Measurements from ENCODE around the gene ZNF629. TPM values are rescaled to one million over a fixed set of nuclear protein-coding genes. Genes with fewer than 3 reads are reported as not detected.

The ZNF629 gene
- total RNA-seq, 1 donor = 16.3 TPM

- no peak overlapping the region for H2AFZ ChIP-seq (ENCODE audit: low read length)
- H3K4me2 ChIP-seq (ENCODE audit: insufficient read depth, low read length) = no peak overlapping the region
- H4K20me1 ChIP-seq (ENCODE audit: insufficient read depth, low read length) = no peaks in the 10 kb centered on the region
- no peak overlapping the region for H3K4me3 ChIP-seq (ENCODE audit: insufficient read depth, low read length)
- no peaks in the 10 kb centered on the region for H3K79me2 ChIP-seq (ENCODE audit: insufficient read depth, low read length)
- no peaks in the 10 kb centered on the region for H3K27me3 ChIP-seq (ENCODE audit: insufficient read depth, low read length)
- peak; percentile 1 for DNase-seq (ENCODE audit: insufficient read length, low spot score, missing footprints)
- H3K4me1 ChIP-seq (ENCODE audit: insufficient read depth, low read length) = no peaks in the 10 kb centered on the region
- H3K9me3 ChIP-seq (ENCODE audit: low read depth, low read length) = no peaks in the 10 kb centered on the region
- no peak overlapping the region for H3K27ac ChIP-seq (ENCODE audit: low read depth, low read length)
- H3K36me3 ChIP-seq (ENCODE audit: insufficient read depth, low read length) = no peaks in the 10 kb centered on the region
- no peak for TF ChIP-seq CTCF (IDR thresholded peaks at IDR 0.05; ENCODE audit: extremely low read depth, low read depth, low read length)
Measured at GRCh38 chr16:30794634-30795033, 7.6 kb upstream of the ZNF629 start.

- Histone ChIP-seq H3K36me3 (ENCODE audit: insufficient read depth, low read length) (no peaks in the 10 kb centered on the region), H3K27ac (ENCODE audit: low read depth, low read length) (no peak overlapping the region), H3K27me3 (ENCODE audit: insufficient read depth, low read length) (no peaks in the 10 kb centered on the region), H3K79me2 (ENCODE audit: insufficient read depth, low read length) (no peaks in the 10 kb centered on the region), H3K9me3 (ENCODE audit: low read depth, low read length) (no peaks in the 10 kb centered on the region), H2AFZ (ENCODE audit: low read length) (no peak overlapping the region), H3K4me3 (ENCODE audit: insufficient read depth, low read length) (no peak overlapping the region), H3K4me2 (ENCODE audit: insufficient read depth, low read length) (no peak overlapping the region), H3K4me1 (ENCODE audit: insufficient read depth, low read length) (no peaks in the 10 kb centered on the region), H4K20me1 (ENCODE audit: insufficient read depth, low read length) (no peaks in the 10 kb centered on the region)
- DNase-seq (ENCODE audit: insufficient read length, low spot score, missing footprints) = peak; percentile 45
- no peak for TF ChIP-seq CTCF (IDR thresholded peaks at IDR 0.05; ENCODE audit: extremely low read depth, low read depth, low read length)
Measured at GRCh38 chr16:30793508-30794069, 6.6 kb upstream of the ZNF629 start.

GRCh38 chr16:30787613-30788378 is 791 bp upstream of the ZNF629 start:
- TF ChIP-seq CTCF (IDR thresholded peaks at IDR 0.05; ENCODE audit: extremely low read depth, low read depth, low read length) = no peak
- Histone ChIP-seq H3K79me2 (ENCODE audit: insufficient read depth, low read length) (peaks cover 31% of the 10 kb centered on the region), H3K36me3 (ENCODE audit: insufficient read depth, low read length) (peaks cover 8% of the 10 kb centered on the region), H3K4me3 (ENCODE audit: insufficient read depth, low read length) (peak overlapping the region; percentile 97), H2AFZ (ENCODE audit: low read length) (peak overlapping the region; percentile 89), H4K20me1 (ENCODE audit: insufficient read depth, low read length) (peaks cover 5% of the 10 kb centered on the region), H3K4me2 (ENCODE audit: insufficient read depth, low read length) (peak overlapping the region; percentile 93), H3K27me3 (ENCODE audit: insufficient read depth, low read length) (no peaks in the 10 kb centered on the region), H3K9me3 (ENCODE audit: low read depth, low read length) (no peaks in the 10 kb centered on the region), H3K27ac (ENCODE audit: low read depth, low read length) (peak overlapping the region; percentile 80), H3K4me1 (ENCODE audit: insufficient read depth, low read length) (peaks cover 11% of the 10 kb centered on the region)
- DNase-seq (ENCODE audit: insufficient read length, low spot score, missing footprints) = no peak

Measured in osteoblast (primary cell).